HepG2 (cell line): Measurements from ENCODE around the gene CLEC3B. TPM values are rescaled to one million over a fixed set of nuclear protein-coding genes. Genes with fewer than 3 reads are reported as not detected.

Source experiments
- ATAC-seq: fragments of 200-7000 bp; cut with Tn5 transposase; 3 replicates; pipeline ENCODE4 v1.9.1; 2020; ENCODE audit warnings: mild to moderate bottlenecking, moderate library complexity
- BruUV-seq: library from RNA; stranded (reverse); fragments of 400-500 nt; replicated peaks from 2 replicates; lab custom pipeline; 2021; lab: Mats Ljungman, UMichigan
- CTCF ChIA-PET: fragments of 300-600 bp; formaldehyde crosslinking; extraction: SDS; loops from one replicate; lab custom pipeline; 2021; ENCODE audit warnings: low total read pairs, inconsistent platforms, low intra/inter-chr PET ratio; lab: Yijun Ruan, JAX
- POLR2A ChIA-PET: fragments of 350-600 bp; sonication (Branson Sonifier 250); formaldehyde crosslinking; loops from one replicate; lab custom pipeline; 2020; ENCODE audit warnings: antibody characterized with exemption, inconsistent platforms; lab: Yijun Ruan, JAX
- DNase-seq: peaks from one replicate; pipeline ENCODE4 v3.0.0-alpha.2; 2015; ENCODE audit warnings: low spot score
- FAIRE-seq: peaks from 3 replicates; lab custom pipeline; 2011; peaks lifted over from hg19 to GRCh38; lab: Jason Lieb, UNC
- H2AFZ ChIP-seq: one replicate; pipeline ENCODE4 v1.6.1; 2011; ENCODE audit warnings: low read length, inconsistent platforms
- H3K27ac ChIP-seq: fragments of 300-600 bp; 3 replicates; pipeline ENCODE4 v1.8.0; 2011; ENCODE audit warnings: mixed run types, mild to moderate bottlenecking, mixed read lengths, low read length, inconsistent platforms; ENCODE audit not compliant: insufficient read depth; ENCODE audit errors: extremely low read length
- H3K27me3 ChIP-seq, 2 experiments: fragments of 200-600 bp in 1 of 2; 2 replicates in 1 of 2; 3 replicates in 1 of 2; pipeline versions ENCODE4 v1.6.0 to v1.8.0; 2011; ENCODE audit warnings: low read length in 2 of 2, mild to moderate bottlenecking in 2 of 2, moderate library complexity in 2 of 2, inconsistent platforms in 1 of 2; ENCODE audit not compliant: insufficient read depth in 2 of 2, control insufficient read depth in 1 of 2
- H3K36me3 ChIP-seq, 2 experiments: fragments of 200-600 bp in 1 of 2; replicated peaks in 1 of 2; 2 replicates in 1 of 2; 3 replicates in 1 of 2; pipeline versions ENCODE4 v1.5.1 to v1.8.0; 2011; ENCODE audit warnings: low read length in 2 of 2, inconsistent platforms in 1 of 2; ENCODE audit not compliant: insufficient read depth in 2 of 2, control insufficient read depth in 1 of 2
- H3K4me1 ChIP-seq: 2 replicates; pipeline ENCODE4 v1.5.1; 2012; ENCODE audit warnings: low read length, inconsistent platforms; ENCODE audit not compliant: insufficient read depth
- H3K4me2 ChIP-seq: 2 replicates; pipeline ENCODE4 v1.6.0; 2011; ENCODE audit warnings: low read depth, low read length, inconsistent platforms
- H3K4me3 ChIP-seq, 3 experiments: fragments of 200-600 bp in 1 of 3; sonication (generic), shearing (Covaris generic) in 1 of 3; replicated peaks in 1 of 3; 2 replicates each; pipeline ENCODE4 v1.5.1; 2011 to 2016; ENCODE audit warnings: low read length in 3 of 3, inconsistent platforms in 2 of 3, low read depth in 2 of 3, mild to moderate bottlenecking in 2 of 3, control low read depth in 1 of 3, mixed read lengths in 1 of 3; ENCODE audit not compliant: insufficient read depth in 1 of 3
- H3K79me2 ChIP-seq: one replicate; pipeline ENCODE4 v1.6.1; 2011; ENCODE audit warnings: low read length, inconsistent platforms; ENCODE audit not compliant: insufficient read depth
- H3K9ac ChIP-seq: 2 replicates; pipeline ENCODE4 v1.6.0; 2011; ENCODE audit warnings: mild to moderate bottlenecking, low read depth, low read length, inconsistent platforms; ENCODE audit not compliant: insufficient read depth
- H3K9me3 ChIP-seq: 2 replicates; pipeline ENCODE4 v1.5.1; 2012; ENCODE audit warnings: mild to moderate bottlenecking, low read length
- H4K20me1 ChIP-seq: 2 replicates; pipeline ENCODE4 v1.6.0; 2011; ENCODE audit warnings: inconsistent platforms, mild to moderate bottlenecking, low read length, moderate library complexity; ENCODE audit not compliant: insufficient read depth
- BRD4 ChIP-seq: sonication (generic); formaldehyde crosslinking; IDR thresholded peaks from 2 replicates; pipeline ENCODE4 v1.4.0; 2020; ENCODE audit warnings: missing genetic modification reagents
- CC2D1A ChIP-seq: sonication (generic); formaldehyde crosslinking; IDR thresholded peaks from 2 replicates; pipeline ENCODE4 v1.8.1; 2023; ENCODE audit warnings: mild to moderate bottlenecking, missing genetic modification reagents
- CSRNP2 ChIP-seq: sonication (generic); formaldehyde crosslinking; conservative IDR thresholded peaks from 2 replicates; pipeline ENCODE4 v1.8.0; 2022; ENCODE audit warnings: low read depth, missing genetic modification reagents
- DR1 ChIP-seq: sonication (generic); formaldehyde crosslinking; IDR thresholded peaks from 2 replicates; pipeline ENCODE4 v1.8.0; 2021; ENCODE audit warnings: mild to moderate bottlenecking, missing genetic modification reagents, inconsistent platforms
- GABPB1 ChIP-seq: IDR thresholded peaks from 2 replicates; pipeline ENCODE4 v1.6.1; 2016; ENCODE audit warnings: mild to moderate bottlenecking, missing genetic modification reagents, moderate library complexity, missing compliant biosample characterization
- HNRNPLL ChIP-seq: fragments of 200-400 bp; formaldehyde crosslinking; IDR thresholded peaks from 2 replicates; pipeline ENCODE4 v1.6.1; 2017; ENCODE audit warnings: mild to moderate bottlenecking, low read depth, low read length; ENCODE audit not compliant: poor library complexity, severe bottlenecking
- MEIS2 ChIP-seq: sonication (generic); formaldehyde crosslinking; IDR thresholded peaks from 2 replicates; pipeline ENCODE4 v1.9.0; 2021; ENCODE audit warnings: mild to moderate bottlenecking, missing genetic modification reagents
- NFIB ChIP-seq: sonication (generic); formaldehyde crosslinking; IDR thresholded peaks from 2 replicates; pipeline ENCODE4 v1.9.0; 2021; ENCODE audit warnings: missing genetic modification reagents, mild to moderate bottlenecking, borderline replicate concordance
- NRL ChIP-seq: sonication (generic); formaldehyde crosslinking; IDR thresholded peaks from 2 replicates; pipeline ENCODE4 v1.5.0; 2020; ENCODE audit warnings: missing genetic modification reagents, mild to moderate bottlenecking, moderate library complexity, borderline replicate concordance
- TRAFD1 ChIP-seq: sonication (generic); formaldehyde crosslinking; IDR thresholded peaks from 2 replicates; pipeline ENCODE4 v1.5.1; 2020; ENCODE audit warnings: missing genetic modification reagents, mild to moderate bottlenecking, borderline replicate concordance
- ZMYM3 ChIP-seq: sonication (generic); formaldehyde crosslinking; IDR thresholded peaks from 2 replicates; pipeline ENCODE4 v1.5.1; 2020; ENCODE audit warnings: mild to moderate bottlenecking, missing genetic modification reagents
- ZNF17 ChIP-seq: sonication (generic); formaldehyde crosslinking; IDR thresholded peaks from 2 replicates; pipeline ENCODE4 v1.5.0; 2020; ENCODE audit warnings: mild to moderate bottlenecking, missing genetic modification reagents
- ZNF589 ChIP-seq: sonication (generic); formaldehyde crosslinking; conservative IDR thresholded peaks from 2 replicates; pipeline ENCODE4 v1.8.0; 2022; ENCODE audit warnings: mild to moderate bottlenecking, moderate library complexity, missing genetic modification reagents
- WGBS: methylation state at CpG from one replicate; pipeline ENCODE4 v1.1.6; 2017; ENCODE audit warnings: low lambda C conversion rate; 5-methylcytosine and 5-hydroxymethylcytosine counted together
- in situ Hi-C: cut with HindIII; loops from 2 replicates; pipeline ENCODE4 v1.10.0; 2017; ENCODE audit warnings: low pct_unique_long_range_greater_than_20kb; ENCODE audit not compliant: extremely low pct_ligation_motif_present
- intact Hi-C: fragments of 100-400 bp; cut with micrococcal nuclease; formaldehyde crosslinking; loops from one replicate; pipeline ENCODE4 v1.10.0; 2022; ENCODE audit not compliant: unreplicated experiment
- polyA plus RNA-seq, 8 experiments: library from polyadenylated mRNA; depleted of rRNA in 3 of 8; stranded (reverse) in 7 of 8; unstranded in 1 of 8; fragments of >200 nt; fragmentation: Illumina TruSeq in 4 of 8; extraction: Trizol in 4 of 8; gene quantifications; 2 replicates each; pipeline versions ENCODE4 v1.2.1 to v1.2.3, GENCODE V29; 2011 to 2016; ENCODE audit warnings: low read depth in 4 of 8, missing spikeins in 1 of 8, mixed read lengths in 1 of 8; ENCODE audit not compliant: insufficient read depth in 1 of 8
- total RNA-seq, 5 experiments: library from RNA; depleted of rRNA; stranded (reverse); fragments of >200 nt; fragmentation: Illumina TruSeq; extraction: Trizol; gene quantifications; 2 replicates each; pipeline ENCODE4 v1.2.3, GENCODE V29; 2016; ENCODE audit warnings: low read depth in 1 of 5
- TF ChIP-seq, protein P1 (sequence below): sonication (generic); formaldehyde crosslinking; IDR thresholded peaks from 2 replicates; pipeline ENCODE4 v1.5.1; 2020; ENCODE audit warnings: mild to moderate bottlenecking, missing genetic modification reagents
- TF ChIP-seq, protein P2 (sequence below): sonication (generic); formaldehyde crosslinking; IDR thresholded peaks from 2 replicates; pipeline ENCODE4 v1.5.1; 2020; ENCODE audit warnings: missing genetic modification reagents, mild to moderate bottlenecking, borderline replicate concordance

Gene CLEC3B
- total and polyA plus RNA-seq, 2 of the 13 experiments (the other 11 are each of a cell fraction or from before 2014, with no cell fraction given) = 0.07 TPM; not detected in 1

GRCh38 chr3:45042162-45042561, 16.1 kb downstream of the CLEC3B start (continued):
- TF ChIP-seq, protein P1, sequence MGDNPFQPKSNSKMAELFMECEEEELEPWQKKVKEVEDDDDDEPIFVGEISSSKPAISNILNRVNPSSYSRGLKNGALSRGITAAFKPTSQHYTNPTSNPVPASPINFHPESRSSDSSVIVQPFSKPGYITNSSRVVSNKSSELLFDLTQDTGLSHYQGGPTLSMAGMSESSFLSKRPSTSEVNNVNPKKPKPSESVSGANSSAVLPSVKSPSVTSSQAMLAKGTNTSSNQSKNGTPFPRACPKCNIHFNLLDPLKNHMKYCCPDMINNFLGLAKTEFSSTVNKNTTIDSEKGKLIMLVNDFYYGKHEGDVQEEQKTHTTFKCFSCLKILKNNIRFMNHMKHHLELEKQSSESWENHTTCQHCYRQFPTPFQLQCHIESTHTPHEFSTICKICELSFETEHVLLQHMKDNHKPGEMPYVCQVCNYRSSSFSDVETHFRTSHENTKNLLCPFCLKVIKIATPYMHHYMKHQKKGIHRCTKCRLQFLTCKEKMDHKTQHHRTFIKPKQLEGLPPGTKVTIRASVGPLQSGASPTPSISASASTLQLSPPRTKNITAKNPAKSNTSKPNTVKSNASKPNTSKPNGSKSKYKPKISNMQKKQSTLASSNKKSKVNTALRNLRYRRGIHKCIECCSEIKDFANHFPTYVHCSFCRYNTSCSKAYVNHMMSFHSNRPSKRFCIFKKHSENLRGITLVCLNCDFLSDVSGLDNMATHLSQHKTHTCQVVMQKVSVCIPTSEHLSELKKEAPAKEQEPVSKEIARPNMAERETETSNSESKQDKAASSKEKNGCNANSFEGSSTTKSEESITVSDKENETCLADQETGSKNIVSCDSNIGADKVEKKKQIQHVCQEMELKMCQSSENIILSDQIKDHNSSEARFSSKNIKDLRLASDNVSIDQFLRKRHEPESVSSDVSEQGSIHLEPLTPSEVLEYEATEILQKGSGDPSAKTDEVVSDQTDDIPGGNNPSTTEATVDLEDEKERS (CRISPR knock-in tag) = no peak
- TF ChIP-seq, all 625 proteins: peak for 0

DNA sequence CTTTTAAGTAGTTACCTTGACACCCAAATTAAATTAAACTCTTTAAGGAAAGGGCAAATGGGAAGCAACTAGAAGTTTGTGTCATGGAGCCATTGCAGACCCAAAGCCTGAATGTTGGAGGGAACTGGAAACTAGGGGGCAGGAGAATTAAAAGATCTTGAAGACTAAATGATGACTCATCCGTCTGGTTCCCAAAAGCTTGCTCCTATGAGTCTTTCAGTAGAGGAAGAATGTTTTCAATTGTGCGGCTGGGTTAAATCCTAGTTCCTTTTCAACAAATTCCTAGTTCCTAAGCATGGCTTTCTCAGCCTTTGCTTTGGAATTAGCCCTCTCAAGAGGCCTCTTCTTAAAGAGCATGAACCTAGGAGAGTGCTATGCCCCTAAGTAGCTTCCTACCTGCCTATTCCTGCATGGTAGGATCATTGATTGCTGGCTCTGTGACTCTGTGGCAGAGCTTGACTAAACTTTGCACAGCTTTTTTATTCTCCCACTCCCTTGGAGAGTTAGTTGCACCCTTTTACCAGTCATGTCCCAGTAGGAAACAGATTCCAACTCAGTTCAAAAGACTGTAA, 17.7 kb downstream of the CLEC3B start:
- DNase-seq (no peak), ATAC-seq (no peak), FAIRE-seq (no peak)
- Histone ChIP-seq H4K20me1 (no peaks in the 10 kb centered on the region), H3K79me2 (no peaks in the 10 kb centered on the region), H3K27ac (no peak overlapping the region), H2AFZ (no peak overlapping the region), H3K4me2 (no peak overlapping the region), H3K27me3 (peaks cover 0 to 9% of the 10 kb centered on the region in 2 experiments; a peak in 2 of 5 replicates), H3K4me1 (no peaks in the 10 kb centered on the region), H3K4me3 (no peak overlapping the region), H3K36me3 (no peaks in the 10 kb centered on the region), H3K9me3 (no peaks in the 10 kb centered on the region), H3K9ac (no peak overlapping the region)
- WGBS = 73% methylated on average over 2 of the region's 2 CpGs
- ChIA-PET CTCF (no interaction called here), POLR2A (no interaction called here)
- intact Hi-C loops = loop anchor here (5.0 kb wide), 1 partner anchor 128 kb away; no protein-coding TSS in a partner anchor
- no TSS peak for BruUV-seq
- in situ Hi-C loops = loop anchor here (25.0 kb wide), 1 partner anchor 443 kb away; no protein-coding TSS in a partner anchor
- no peak for TF ChIP-seq TRAFD1 (CRISPR knock-in tag)
- no peak for TF ChIP-seq ZMYM3 (CRISPR knock-in tag)
- TF ChIP-seq ZNF589 = no peak
- TF ChIP-seq CSRNP2 (CRISPR knock-in tag) = no peak
- TF ChIP-seq ZNF17 (CRISPR knock-in tag) = no peak
- no peak for TF ChIP-seq BRD4 (CRISPR knock-in tag)
- no peak for TF ChIP-seq CC2D1A (CRISPR knock-in tag)
- TF ChIP-seq GABPB1 (CRISPR knock-in tag) = no peak
- TF ChIP-seq NRL = no peak
- no peak for TF ChIP-seq MEIS2 (CRISPR knock-in tag)
- no peak for TF ChIP-seq NFIB (CRISPR knock-in tag)
- TF ChIP-seq HNRNPLL = no peak
- TF ChIP-seq, protein P2, sequence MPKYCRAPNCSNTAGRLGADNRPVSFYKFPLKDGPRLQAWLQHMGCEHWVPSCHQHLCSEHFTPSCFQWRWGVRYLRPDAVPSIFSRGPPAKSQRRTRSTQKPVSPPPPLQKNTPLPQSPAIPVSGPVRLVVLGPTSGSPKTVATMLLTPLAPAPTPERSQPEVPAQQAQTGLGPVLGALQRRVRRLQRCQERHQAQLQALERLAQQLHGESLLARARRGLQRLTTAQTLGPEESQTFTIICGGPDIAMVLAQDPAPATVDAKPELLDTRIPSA (CRISPR knock-in tag) = no peak
- no peak for TF ChIP-seq DR1 (CRISPR knock-in tag)
